CD4-positive, CD25-positive, alpha-beta regulatory T cell (primary cell): ENCODE results near the gene LTN1. TPM values are rescaled to one million over a fixed set of nuclear protein-coding genes. Genes with fewer than 3 reads are reported as not detected.
A peak's percentile ranks its signal among the peaks of the same experiment; 100 is the strongest.
"Not testable (repeated sequence)": the region's sequence is repeated elsewhere in the genome, so short reads cannot be mapped to it uniquely, and the experiment has no call there.

Experiments used
- ATAC-seq, 2 donors: fragments of 150-1000 bp; cut with Tn5 transposase; one replicate each; pipeline ENCODE4 v1.10.0; 2021; ENCODE audit warnings: low read depth in 2 of 2, moderate number of reproducible peaks in 2 of 2, moderate library complexity in 1 of 2
- DNase-seq, 3 donors: peaks; one replicate each; pipeline versions ENCODE4 v3.0.0 to v3.0.0-alpha.2; 2012 to 2022; ENCODE audit warnings: mixed read lengths in 1 of 3
- H3K27ac ChIP-seq: one replicate; pipeline ENCODE4 v1.7.0; 2013; ENCODE audit warnings: mild to moderate bottlenecking, low read length; ENCODE audit not compliant: insufficient read depth, poor library complexity, severe bottlenecking
- H3K27me3 ChIP-seq: one replicate; pipeline ENCODE4 v1.7.0; 2013; ENCODE audit warnings: low read length; ENCODE audit not compliant: control insufficient read depth, insufficient read depth
- H3K36me3 ChIP-seq: one replicate; pipeline ENCODE4 v1.7.0; 2013; ENCODE audit warnings: mild to moderate bottlenecking, low read length, moderate library complexity; ENCODE audit not compliant: control insufficient read depth, insufficient read depth
- H3K4me1 ChIP-seq: 2 replicates; pipeline ENCODE4 v1.7.0; 2013; ENCODE audit warnings: mild to moderate bottlenecking, low read length; ENCODE audit not compliant: insufficient read depth, control insufficient read depth, poor library complexity, severe bottlenecking
- H3K4me3 ChIP-seq: one replicate; pipeline ENCODE4 v1.7.0; 2013; ENCODE audit warnings: low read depth, mild to moderate bottlenecking, low read length, moderate library complexity
- H3K9me3 ChIP-seq, 2 experiments: 1 replicate in 1 of 2; 2 replicates in 1 of 2; pipeline ENCODE4 v1.7.0; 2013; ENCODE audit warnings: low read length in 2 of 2, mild to moderate bottlenecking in 1 of 2, moderate library complexity in 1 of 2; ENCODE audit not compliant: control insufficient read depth in 2 of 2
- H3K27ac Mint-ChIP-seq, 3 donors: one replicate each; pipeline ENCODE4 v1.8.0; 2020 to 2022; ENCODE audit warnings: mild to moderate bottlenecking in 3 of 3, mixed read lengths in 3 of 3, moderate library complexity in 2 of 3
- H3K27me3 Mint-ChIP-seq: one replicate; pipeline ENCODE4 v1.8.0; 2022; ENCODE audit warnings: mild to moderate bottlenecking, mixed read lengths
- H3K36me3 Mint-ChIP-seq: one replicate; pipeline ENCODE4 v1.8.0; 2020; ENCODE audit warnings: mixed read lengths
- H3K4me1 Mint-ChIP-seq, 4 donors: one replicate each; pipeline ENCODE4 v1.8.0; 2020 to 2022; ENCODE audit warnings: mixed read lengths in 4 of 4, mild to moderate bottlenecking in 1 of 4
- H3K4me3 Mint-ChIP-seq, 4 donors: one replicate each; pipeline ENCODE4 v1.8.0; 2020 to 2022; ENCODE audit warnings: mild to moderate bottlenecking in 4 of 4, mixed read lengths in 4 of 4, moderate library complexity in 3 of 4
- H3K9me3 Mint-ChIP-seq, 7 donors: one replicate each; pipeline ENCODE4 v1.8.0; 2020 to 2022; ENCODE audit warnings: mixed read lengths in 7 of 7, mild to moderate bottlenecking in 3 of 7, moderate library complexity in 2 of 7
- polyA plus RNA-seq, 4 donors: library from polyadenylated mRNA; unstranded; fragments of 300-500 nt; fragmentation: Illumina TruSeq; gene quantifications; one replicate each; pipeline ENCODE4 v1.2.3, GENCODE V29; 2021
- total RNA-seq: library from RNA; stranded (reverse); gene quantifications from one replicate; pipeline ENCODE4 v1.2.3, GENCODE V29; 2022

The LTN1 gene
- total and polyA plus RNA-seq, 5 donors from 2014 or later = 12.7 to 38.3 (median 18.5) TPM

GRCh38 chr21:29007135-29007534 is 14.5 kb upstream of the LTN1 start:
- H3K9me3 ChIP-seq = no peaks in the 10 kb centered on the region
- H3K27me3 ChIP-seq = no peaks in the 10 kb centered on the region
- peaks cover 14% of the 10 kb centered on the region for H3K4me1 ChIP-seq
- no peaks in the 10 kb centered on the region for H3K9me3 Mint-ChIP-seq
- H3K27me3 Mint-ChIP-seq = peaks cover 5% of the 10 kb centered on the region
- H3K36me3 ChIP-seq = peaks cover 16% of the 10 kb centered on the region
- H3K36me3 Mint-ChIP-seq = peaks cover 10% of the 10 kb centered on the region
- ATAC-seq (no peak), DNase-seq (no peak)
- H3K27ac ChIP-seq = no peak overlapping the region
- no peak overlapping the region for H3K4me3 Mint-ChIP-seq
- peaks cover 0 to 16% (median 10%) of the 10 kb centered on the region in 4 donors for H3K4me1 Mint-ChIP-seq
- peak overlapping the region in 1 of 3 donors; percentile 20 for H3K27ac Mint-ChIP-seq
- H3K4me3 ChIP-seq = no peak overlapping the region

DNA sequence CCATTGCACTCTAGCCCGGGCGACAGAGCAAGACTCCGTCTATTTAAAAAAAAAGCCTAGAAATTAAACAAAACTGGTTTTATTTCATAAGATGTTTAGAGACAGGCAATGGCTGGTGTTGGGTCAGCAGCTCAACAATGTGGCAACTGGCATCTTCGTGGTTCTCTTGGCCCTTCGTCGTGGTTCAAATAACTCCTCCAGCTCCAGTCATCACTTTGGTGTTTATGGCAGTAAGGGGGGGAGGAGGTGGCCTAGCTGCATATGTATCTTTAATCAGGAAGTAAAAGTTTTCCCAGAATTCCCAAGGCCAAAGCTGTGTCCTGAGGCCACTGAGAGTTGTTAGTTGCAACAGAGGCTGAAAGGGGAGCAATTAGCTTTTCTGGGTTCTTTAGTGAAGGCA is 13.0 kb upstream of the LTN1 start:
- H3K9me3 Mint-ChIP-seq = no peaks in the 10 kb centered on the region
- Histone ChIP-seq H3K9me3 (no peaks in the 10 kb centered on the region), H3K27me3 (no peaks in the 10 kb centered on the region), H3K36me3 (peaks cover 16% of the 10 kb centered on the region), H3K27ac (no peak overlapping the region), H3K4me3 (no peak overlapping the region), H3K4me1 (peaks cover 14% of the 10 kb centered on the region)
- ATAC-seq (no peak), DNase-seq (no peak)
- no peak overlapping the region for H3K4me3 Mint-ChIP-seq
- H3K27me3 Mint-ChIP-seq = peaks cover 5% of the 10 kb centered on the region
- peaks cover 10% of the 10 kb centered on the region for H3K36me3 Mint-ChIP-seq
- H3K4me1 Mint-ChIP-seq = peaks cover 0 to 16% (median 12%) of the 10 kb centered on the region in 4 donors
- H3K27ac Mint-ChIP-seq = no peak overlapping the region

GRCh38 chr21:29002442-29003144 is 9.9 kb upstream of the LTN1 start:
- Histone ChIP-seq H3K36me3 (peaks cover 10% of the 10 kb centered on the region), H3K9me3 (no peaks in the 10 kb centered on the region), H3K4me1 (peaks cover 14% of the 10 kb centered on the region), H3K4me3 (peak overlapping the region; percentile 92), H3K27ac (peak overlapping the region; percentile 96), H3K27me3 (no peaks in the 10 kb centered on the region)
- Mint-ChIP-seq H3K36me3 (peaks cover 11% of the 10 kb centered on the region), H3K4me3 (peak overlapping the region; percentile 90 to 98 (median 92)), H3K27ac (peak overlapping the region; percentile 97 to 99 (median 99)), H3K9me3 (no peaks in the 10 kb centered on the region), H3K27me3 (peaks cover 9% of the 10 kb centered on the region), H3K4me1 (peaks cover 0 to 23% (median 10%) of the 10 kb centered on the region in 4 donors)
- ATAC-seq (peak; percentile 100), DNase-seq (peak; percentile 92 to 98 (median 95))

DNA sequence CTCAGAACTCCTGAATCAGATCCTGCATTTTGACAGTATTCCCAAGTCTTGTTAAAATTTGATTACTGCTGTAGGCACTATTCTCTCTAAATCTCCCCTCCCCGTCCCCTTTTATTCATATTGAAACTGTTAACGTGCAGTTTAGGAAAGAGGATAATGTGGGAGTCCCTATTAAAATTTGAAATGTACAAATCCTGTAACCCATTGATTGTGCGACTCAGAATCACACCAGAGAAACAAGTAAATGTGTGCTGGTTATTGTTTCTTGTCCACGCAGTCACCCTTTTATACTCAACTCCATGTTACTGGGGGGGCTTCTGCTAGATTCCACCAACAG is 584 bp upstream of the LTN1 start:
- Mint-ChIP-seq H3K27ac (peak overlapping the region; percentile 98 to 100 (median 99)), H3K27me3 (no peaks in the 10 kb centered on the region), H3K4me3 (peak overlapping the region; percentile 94 to 99 (median 96)), H3K9me3 (peaks cover 0 to 1% (median 0%) of the 10 kb centered on the region in 7 donors), H3K4me1 (peaks cover 18 to 41% (median 26%) of the 10 kb centered on the region in 4 donors), H3K36me3 (peaks cover 9% of the 10 kb centered on the region)
- peak overlapping the region; percentile 91 for H3K27ac ChIP-seq
- no peak for ATAC-seq
- no peak for DNase-seq
- peaks cover 22% of the 10 kb centered on the region for H3K4me1 ChIP-seq
- H3K9me3 ChIP-seq = no peaks in the 10 kb centered on the region
- H3K27me3 ChIP-seq = no peaks in the 10 kb centered on the region
- H3K4me3 ChIP-seq = peak overlapping the region; percentile 94
- H3K36me3 ChIP-seq = no peaks in the 10 kb centered on the region

DNA sequence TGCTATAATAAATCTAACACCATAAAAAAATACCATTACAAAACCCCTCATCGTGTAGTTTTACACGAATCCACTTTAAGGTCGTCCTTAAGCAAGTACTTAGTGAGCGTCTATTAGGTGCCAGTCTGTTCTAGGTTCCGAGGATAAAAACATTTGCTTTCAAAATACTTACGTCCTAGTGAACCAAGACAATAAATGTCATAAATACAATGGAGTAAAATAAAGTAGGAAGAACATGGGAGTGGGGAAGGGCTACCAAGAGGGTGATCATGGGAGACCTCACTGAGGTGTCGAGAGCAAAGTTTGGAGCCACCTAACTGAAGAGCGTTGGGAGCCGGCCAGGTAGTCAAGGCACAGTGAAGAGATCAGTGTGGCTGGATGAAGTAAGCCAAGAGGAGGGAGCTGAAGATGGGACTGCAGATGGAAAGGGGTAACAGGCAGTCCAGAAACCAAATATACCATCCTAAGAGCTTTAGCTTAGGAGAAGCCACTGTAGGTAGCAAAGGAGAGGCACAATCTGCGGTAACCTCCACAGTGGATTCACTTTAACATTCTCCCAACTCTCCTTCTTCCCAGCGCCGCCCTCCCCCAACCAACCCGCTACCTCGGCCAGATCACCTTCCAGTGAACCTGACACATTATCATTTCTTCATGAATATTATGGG is 684 bp downstream of the LTN1 start:
- Histone ChIP-seq H3K4me3 (peak overlapping the region; percentile 94), H3K36me3 (no peaks in the 10 kb centered on the region), H3K9me3 (no peaks in the 10 kb centered on the region), H3K27ac (peak overlapping the region; percentile 91), H3K4me1 (peaks cover 22% of the 10 kb centered on the region), H3K27me3 (no peaks in the 10 kb centered on the region)
- no peaks in the 10 kb centered on the region for H3K27me3 Mint-ChIP-seq
- peaks cover 9% of the 10 kb centered on the region for H3K36me3 Mint-ChIP-seq
- peak overlapping the region; percentile 98 to 100 (median 99) for H3K27ac Mint-ChIP-seq
- no peak for DNase-seq
- peaks cover 0 to 1% (median 0%) of the 10 kb centered on the region in 7 donors for H3K9me3 Mint-ChIP-seq
- peak overlapping the region; percentile 94 to 99 (median 96) for H3K4me3 Mint-ChIP-seq
- ATAC-seq = no peak
- H3K4me1 Mint-ChIP-seq = peaks cover 22 to 47% (median 31%) of the 10 kb centered on the region in 4 donors

- not testable (repeated sequence) for H3K4me3 Mint-ChIP-seq, DNase-seq, H3K27me3 Mint-ChIP-seq, H3K27ac ChIP-seq, ATAC-seq, H3K9me3 ChIP-seq, H3K27ac Mint-ChIP-seq, H3K27me3 ChIP-seq, H3K4me3 ChIP-seq, H3K9me3 Mint-ChIP-seq
- peaks cover 24% of the 10 kb centered on the region for H3K36me3 Mint-ChIP-seq
- H3K4me1 Mint-ChIP-seq = peaks cover 27 to 48% (median 36%) of the 10 kb centered on the region in 4 donors
- Histone ChIP-seq H3K36me3 (peaks cover 31% of the 10 kb centered on the region), H3K4me1 (peaks cover 17% of the 10 kb centered on the region)
Observed at GRCh38 chr21:28988146-28988545, 4.5 kb downstream of the LTN1 start.

DNA sequence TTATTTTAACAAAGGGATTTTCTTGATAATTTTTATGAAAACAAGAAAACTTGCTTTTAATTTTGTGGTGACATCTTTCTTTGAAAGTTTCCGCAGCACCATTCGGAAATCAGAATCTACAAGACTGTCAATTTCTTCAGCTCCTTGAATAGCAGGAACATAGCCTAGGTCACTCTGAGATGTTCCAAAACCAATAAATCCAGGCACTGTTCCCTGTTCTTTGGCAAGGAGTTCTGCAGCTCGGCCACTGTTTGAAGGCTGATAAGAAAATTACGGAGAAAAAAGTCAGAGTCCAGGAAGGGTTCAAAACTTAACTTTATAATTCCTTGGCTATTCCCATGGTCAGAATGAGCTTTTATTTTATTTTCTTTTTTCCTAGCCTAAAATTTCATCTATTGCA is 6.0 kb downstream of the LTN1 start:
- H3K4me1 Mint-ChIP-seq = peaks cover 22 to 38% (median 32%) of the 10 kb centered on the region in 4 donors
- peaks cover 6% of the 10 kb centered on the region for H3K4me1 ChIP-seq
- H3K4me3 Mint-ChIP-seq = no peak overlapping the region
- no peak for DNase-seq
- H3K27ac ChIP-seq = no peak overlapping the region
- ATAC-seq = no peak
- no peak overlapping the region for H3K4me3 ChIP-seq
- H3K27ac Mint-ChIP-seq = no peak overlapping the region
- H3K27me3 Mint-ChIP-seq = no peaks in the 10 kb centered on the region
- H3K27me3 ChIP-seq = no peaks in the 10 kb centered on the region
- peaks cover 34% of the 10 kb centered on the region for H3K36me3 Mint-ChIP-seq
- H3K9me3 ChIP-seq = no peaks in the 10 kb centered on the region
- H3K9me3 Mint-ChIP-seq = peaks cover 0 to 1% (median 0%) of the 10 kb centered on the region in 7 donors
- peaks cover 45% of the 10 kb centered on the region for H3K36me3 ChIP-seq
